Endodermal cell (in vitro differentiated cells): ENCODE measurements around the gene KIRREL3. TPM values are rescaled to one million over a fixed set of nuclear protein-coding genes. Genes with fewer than 3 reads are reported as not detected.

ENCODE experiments used
- DNase-seq: peaks from one replicate; pipeline ENCODE4 v3.0.0-alpha.2; 2017
- H3K27ac ChIP-seq: 2 replicates; pipeline ENCODE4 v1.5.1; 2013; ENCODE audit warnings: mild to moderate bottlenecking, low read depth, low read length, moderate library complexity
- H3K27me3 ChIP-seq: 2 replicates; pipeline ENCODE4 v1.6.1; 2013; ENCODE audit warnings: mild to moderate bottlenecking, low read length, moderate library complexity; ENCODE audit not compliant: insufficient read depth, control insufficient read depth, poor library complexity, severe bottlenecking
- H3K36me3 ChIP-seq: 2 replicates; pipeline ENCODE4 v1.7.0; 2013; ENCODE audit warnings: mild to moderate bottlenecking, low read length, moderate library complexity; ENCODE audit not compliant: control insufficient read depth, insufficient read depth
- H3K4me1 ChIP-seq: one replicate; pipeline ENCODE4 v1.7.0; 2013; ENCODE audit warnings: low read length; ENCODE audit not compliant: control insufficient read depth, insufficient read depth
- H3K4me3 ChIP-seq: 2 replicates; pipeline ENCODE4 v1.5.1; 2013; ENCODE audit warnings: mild to moderate bottlenecking, low read length, moderate library complexity
- H3K9ac ChIP-seq: 2 replicates; pipeline ENCODE4 v1.6.1; 2013; ENCODE audit warnings: mild to moderate bottlenecking, low read length, moderate library complexity; ENCODE audit not compliant: poor library complexity, severe bottlenecking; ENCODE audit errors: extremely low read depth
- H3K9me3 ChIP-seq: 2 replicates; pipeline ENCODE4 v1.6.1; 2013; ENCODE audit warnings: mild to moderate bottlenecking, low read length, moderate library complexity; ENCODE audit not compliant: control insufficient read depth
- H3K27ac Mint-ChIP-seq: 2 replicates; pipeline ENCODE4 v1.8.0; 2020; ENCODE audit warnings: mixed read lengths
- H3K27me3 Mint-ChIP-seq: 2 replicates; pipeline ENCODE4 v1.8.0; 2021; ENCODE audit warnings: mild to moderate bottlenecking, mixed read lengths; ENCODE audit not compliant: insufficient read depth
- H3K36me3 Mint-ChIP-seq: 2 replicates; pipeline ENCODE4 v1.8.0; 2020; ENCODE audit warnings: low read depth, mixed read lengths
- H3K4me1 Mint-ChIP-seq: 2 replicates; pipeline ENCODE4 v1.8.0; 2020; ENCODE audit warnings: mixed read lengths
- H3K4me3 Mint-ChIP-seq: 2 replicates; pipeline ENCODE4 v1.8.0; 2020; ENCODE audit warnings: mild to moderate bottlenecking, moderate library complexity, mixed read lengths
- H3K9me3 Mint-ChIP-seq: 2 replicates; pipeline ENCODE4 v1.8.0; 2020; ENCODE audit warnings: mild to moderate bottlenecking, mixed read lengths
- WGBS, 2 experiments: methylation state at CpG; one replicate each; pipeline versions ENCODE4 v1.1.5 to v1.1.7; 2013; ENCODE audit warnings: missing lambda C conversion rate in 2 of 2, mixed read lengths in 1 of 2; ENCODE audit not compliant: insufficient coverage in 1 of 2, insufficient read length in 1 of 2; 5-methylcytosine and 5-hydroxymethylcytosine counted together
- total RNA-seq, 2 donors: library from RNA; stranded (reverse); fragmentation: NEBNext Ultra II Directional in 1 of 2; extraction: Animal tissue kit (Norgen Biotek cat#: 25700) in 1 of 2; gene quantifications; 2 replicates in 1 of 2; 3 replicates in 1 of 2; pipeline ENCODE4 v1.2.1, GENCODE V29; 2021
- TF ChIP-seq, protein P1 (sequence below): fragments of 200-600 bp; sonication (generic); conservative IDR thresholded peaks from 2 replicates; pipeline ENCODE4 v1.5.0; 2021; ENCODE audit warnings: antibody characterized with exemption, mild to moderate bottlenecking

KIRREL3 gene
- total RNA-seq, 2 donors from 2014 or later, result 1.1 to 1.4 TPM

DNA sequence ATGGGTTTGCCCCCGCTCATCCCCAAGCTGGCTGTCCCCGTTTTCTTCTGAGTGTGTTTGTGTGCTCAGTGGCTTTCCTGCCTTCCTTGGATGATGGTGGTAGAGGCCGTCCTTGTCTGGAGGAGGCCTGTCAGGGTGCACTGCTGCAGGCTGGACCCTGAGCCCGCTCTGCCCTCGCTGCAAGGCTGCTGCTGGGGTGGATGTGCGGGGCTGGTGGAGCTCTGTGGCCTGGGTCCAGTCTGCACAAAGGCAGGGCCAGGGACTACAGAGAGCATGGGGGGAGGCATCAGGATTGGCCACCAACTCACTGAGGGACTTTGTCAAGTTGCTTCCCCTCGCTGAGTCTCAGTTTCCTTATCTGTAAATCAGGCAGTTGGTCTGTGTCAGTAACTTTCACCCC, 275.0 kb downstream of the KIRREL3 start:
- Histone ChIP-seq H3K4me3 (no peak overlapping the region), H3K4me1 (no peaks in the 10 kb centered on the region), H3K27ac (no peak overlapping the region), H3K36me3 (no peaks in the 10 kb centered on the region), H3K9ac (no peak overlapping the region), H3K27me3 (no peaks in the 10 kb centered on the region), H3K9me3 (no peaks in the 10 kb centered on the region)
- Mint-ChIP-seq H3K27ac (no peak overlapping the region), H3K36me3 (no peaks in the 10 kb centered on the region), H3K9me3 (peaks cover 2% of the 10 kb centered on the region), H3K4me1 (no peaks in the 10 kb centered on the region), H3K27me3 (peaks cover 8% of the 10 kb centered on the region), H3K4me3 (no peak overlapping the region)
- TF ChIP-seq, protein P1, sequence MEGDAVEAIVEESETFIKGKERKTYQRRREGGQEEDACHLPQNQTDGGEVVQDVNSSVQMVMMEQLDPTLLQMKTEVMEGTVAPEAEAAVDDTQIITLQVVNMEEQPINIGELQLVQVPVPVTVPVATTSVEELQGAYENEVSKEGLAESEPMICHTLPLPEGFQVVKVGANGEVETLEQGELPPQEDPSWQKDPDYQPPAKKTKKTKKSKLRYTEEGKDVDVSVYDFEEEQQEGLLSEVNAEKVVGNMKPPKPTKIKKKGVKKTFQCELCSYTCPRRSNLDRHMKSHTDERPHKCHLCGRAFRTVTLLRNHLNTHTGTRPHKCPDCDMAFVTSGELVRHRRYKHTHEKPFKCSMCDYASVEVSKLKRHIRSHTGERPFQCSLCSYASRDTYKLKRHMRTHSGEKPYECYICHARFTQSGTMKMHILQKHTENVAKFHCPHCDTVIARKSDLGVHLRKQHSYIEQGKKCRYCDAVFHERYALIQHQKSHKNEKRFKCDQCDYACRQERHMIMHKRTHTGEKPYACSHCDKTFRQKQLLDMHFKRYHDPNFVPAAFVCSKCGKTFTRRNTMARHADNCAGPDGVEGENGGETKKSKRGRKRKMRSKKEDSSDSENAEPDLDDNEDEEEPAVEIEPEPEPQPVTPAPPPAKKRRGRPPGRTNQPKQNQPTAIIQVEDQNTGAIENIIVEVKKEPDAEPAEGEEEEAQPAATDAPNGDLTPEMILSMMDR, result no peak
- DNase-seq, result no peak
- WGBS, 2 experiments, result 68 to 88% methylated on average over 4 to 7 of the region's 7 CpGs

DNA sequence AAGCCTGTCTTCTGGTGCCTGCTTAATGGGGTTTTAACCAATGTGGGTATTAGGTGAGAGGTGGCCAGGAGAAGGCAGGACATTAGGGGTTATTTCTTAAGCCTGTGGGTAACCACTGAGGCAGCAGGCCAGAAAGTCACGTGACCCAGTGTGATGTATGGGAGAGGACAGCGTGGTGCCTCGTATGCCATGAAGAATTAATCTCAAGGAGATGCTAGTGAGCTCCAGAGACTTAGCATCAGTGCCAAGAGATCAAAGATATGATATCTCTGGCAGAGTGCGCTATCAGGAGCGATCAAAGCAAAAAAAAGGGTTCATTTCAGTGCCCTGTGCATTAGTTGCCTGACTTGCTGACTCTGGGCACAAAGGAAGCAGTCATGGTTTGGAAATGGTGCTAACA, 275.5 kb downstream of the KIRREL3 start:
- TF ChIP-seq, protein P1, result no peak
- H3K4me1 ChIP-seq, result no peaks in the 10 kb centered on the region
- H3K4me1 Mint-ChIP-seq, result no peaks in the 10 kb centered on the region
- no peak overlapping the region for H3K27ac Mint-ChIP-seq
- no peak overlapping the region for H3K4me3 ChIP-seq
- no peak overlapping the region for H3K9ac ChIP-seq
- no peaks in the 10 kb centered on the region for H3K27me3 ChIP-seq
- H3K36me3 ChIP-seq, result no peaks in the 10 kb centered on the region
- H3K4me3 Mint-ChIP-seq, result no peak overlapping the region
- H3K27me3 Mint-ChIP-seq, result peaks cover 8% of the 10 kb centered on the region
- H3K27ac ChIP-seq, result no peak overlapping the region
- no peak for DNase-seq
- H3K9me3 ChIP-seq, result no peaks in the 10 kb centered on the region
- 90 to 97% methylated on average over 5 of the region's 5 CpGs for WGBS, 2 experiments
- no peaks in the 10 kb centered on the region for H3K36me3 Mint-ChIP-seq
- H3K9me3 Mint-ChIP-seq, result no peaks in the 10 kb centered on the region

DNA sequence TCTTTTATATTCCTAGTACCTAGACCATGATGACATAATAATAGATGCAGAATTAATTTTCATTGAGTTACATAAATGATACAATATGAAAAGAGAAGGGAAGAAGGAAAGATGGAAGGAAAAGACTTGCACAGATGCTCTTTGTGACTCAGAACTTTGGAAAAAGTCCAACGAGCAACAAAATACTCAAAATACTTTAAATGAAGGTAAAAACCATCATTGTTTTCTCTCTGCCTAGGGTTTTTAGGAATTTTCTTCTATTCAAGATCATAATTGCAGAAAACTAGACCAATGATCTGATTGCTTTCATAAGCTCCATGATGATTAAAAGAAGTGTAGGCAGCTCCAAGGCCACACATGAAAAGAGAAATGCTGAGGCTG, 276.9 kb downstream of the KIRREL3 start:
- no peak overlapping the region for H3K27ac Mint-ChIP-seq
- WGBS, 2 experiments, result 83 to 100% methylated on average over 1 of the region's 1 CpG
- DNase-seq, result no peak
- TF ChIP-seq, protein P1, result no peak
- Histone ChIP-seq H3K4me1 (no peaks in the 10 kb centered on the region), H3K36me3 (no peaks in the 10 kb centered on the region), H3K9ac (no peak overlapping the region), H3K27ac (no peak overlapping the region), H3K4me3 (no peak overlapping the region), H3K9me3 (no peaks in the 10 kb centered on the region), H3K27me3 (peaks cover 6% of the 10 kb centered on the region)
- no peaks in the 10 kb centered on the region for H3K9me3 Mint-ChIP-seq
- H3K4me3 Mint-ChIP-seq, result no peak overlapping the region
- no peaks in the 10 kb centered on the region for H3K36me3 Mint-ChIP-seq
- peaks cover 17% of the 10 kb centered on the region for H3K27me3 Mint-ChIP-seq
- H3K4me1 Mint-ChIP-seq, result no peaks in the 10 kb centered on the region
